Measurements from ENCODE around the gene AQP10.
"Not testable (repeated sequence)": the region's sequence is repeated elsewhere in the genome, so short reads cannot be mapped to it uniquely, and the experiment has no call there.

AQP10 gene, protein sequence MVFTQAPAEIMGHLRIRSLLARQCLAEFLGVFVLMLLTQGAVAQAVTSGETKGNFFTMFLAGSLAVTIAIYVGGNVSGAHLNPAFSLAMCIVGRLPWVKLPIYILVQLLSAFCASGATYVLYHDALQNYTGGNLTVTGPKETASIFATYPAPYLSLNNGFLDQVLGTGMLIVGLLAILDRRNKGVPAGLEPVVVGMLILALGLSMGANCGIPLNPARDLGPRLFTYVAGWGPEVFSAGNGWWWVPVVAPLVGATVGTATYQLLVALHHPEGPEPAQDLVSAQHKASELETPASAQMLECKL

DNA sequence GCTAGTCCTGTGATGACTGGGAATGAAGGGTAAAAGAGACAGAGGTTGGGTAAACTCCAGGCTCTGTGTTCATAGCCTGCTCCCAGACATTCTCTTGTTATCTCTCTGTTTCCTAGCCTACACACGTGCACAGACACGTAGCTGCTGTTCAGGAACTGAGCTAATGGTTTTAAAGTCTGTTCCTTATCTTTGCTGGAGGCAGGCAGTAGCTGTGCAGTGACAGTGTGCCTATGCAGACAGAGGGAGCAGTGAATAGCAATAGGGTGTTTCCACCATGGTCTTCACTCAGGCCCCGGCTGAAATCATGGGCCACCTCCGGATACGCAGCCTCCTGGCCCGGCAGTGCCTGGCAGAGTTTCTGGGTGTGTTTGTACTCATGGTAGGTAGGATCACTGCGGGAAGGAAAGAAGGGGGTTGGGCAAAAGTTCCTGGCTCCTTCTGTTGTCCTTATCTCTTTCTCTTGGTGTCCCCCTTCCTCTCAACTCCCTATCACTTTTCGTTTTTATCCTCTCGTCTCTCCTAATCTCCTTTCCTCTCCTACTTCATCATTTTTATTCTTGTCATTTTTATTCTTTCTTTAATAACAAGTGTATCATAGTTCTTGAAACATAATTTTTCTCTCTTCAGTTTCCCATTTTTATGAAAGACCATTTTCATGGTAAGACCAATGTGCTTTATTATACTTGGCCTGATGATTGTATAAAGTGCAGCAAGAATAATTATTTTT is at the start of gene AQP10:
Gene AQP10 (plus strand): TSS at position 212 of the 727 bp plus-strand sequence. CDS start 63 bp downstream, at position 275.
- no peak for DNase-seq (ENCODE audit: low read depth)
- TF ChIP-seq, protein P1, sequence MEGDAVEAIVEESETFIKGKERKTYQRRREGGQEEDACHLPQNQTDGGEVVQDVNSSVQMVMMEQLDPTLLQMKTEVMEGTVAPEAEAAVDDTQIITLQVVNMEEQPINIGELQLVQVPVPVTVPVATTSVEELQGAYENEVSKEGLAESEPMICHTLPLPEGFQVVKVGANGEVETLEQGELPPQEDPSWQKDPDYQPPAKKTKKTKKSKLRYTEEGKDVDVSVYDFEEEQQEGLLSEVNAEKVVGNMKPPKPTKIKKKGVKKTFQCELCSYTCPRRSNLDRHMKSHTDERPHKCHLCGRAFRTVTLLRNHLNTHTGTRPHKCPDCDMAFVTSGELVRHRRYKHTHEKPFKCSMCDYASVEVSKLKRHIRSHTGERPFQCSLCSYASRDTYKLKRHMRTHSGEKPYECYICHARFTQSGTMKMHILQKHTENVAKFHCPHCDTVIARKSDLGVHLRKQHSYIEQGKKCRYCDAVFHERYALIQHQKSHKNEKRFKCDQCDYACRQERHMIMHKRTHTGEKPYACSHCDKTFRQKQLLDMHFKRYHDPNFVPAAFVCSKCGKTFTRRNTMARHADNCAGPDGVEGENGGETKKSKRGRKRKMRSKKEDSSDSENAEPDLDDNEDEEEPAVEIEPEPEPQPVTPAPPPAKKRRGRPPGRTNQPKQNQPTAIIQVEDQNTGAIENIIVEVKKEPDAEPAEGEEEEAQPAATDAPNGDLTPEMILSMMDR (IDR thresholded peaks at IDR 0.05; ENCODE audit: control insufficient read depth, extremely low read depth, insufficient read depth), result no peak
- H3K4me3 ChIP-seq (ENCODE audit: low read depth, low read length), result no peak within 1 kb of the TSS

DNA sequence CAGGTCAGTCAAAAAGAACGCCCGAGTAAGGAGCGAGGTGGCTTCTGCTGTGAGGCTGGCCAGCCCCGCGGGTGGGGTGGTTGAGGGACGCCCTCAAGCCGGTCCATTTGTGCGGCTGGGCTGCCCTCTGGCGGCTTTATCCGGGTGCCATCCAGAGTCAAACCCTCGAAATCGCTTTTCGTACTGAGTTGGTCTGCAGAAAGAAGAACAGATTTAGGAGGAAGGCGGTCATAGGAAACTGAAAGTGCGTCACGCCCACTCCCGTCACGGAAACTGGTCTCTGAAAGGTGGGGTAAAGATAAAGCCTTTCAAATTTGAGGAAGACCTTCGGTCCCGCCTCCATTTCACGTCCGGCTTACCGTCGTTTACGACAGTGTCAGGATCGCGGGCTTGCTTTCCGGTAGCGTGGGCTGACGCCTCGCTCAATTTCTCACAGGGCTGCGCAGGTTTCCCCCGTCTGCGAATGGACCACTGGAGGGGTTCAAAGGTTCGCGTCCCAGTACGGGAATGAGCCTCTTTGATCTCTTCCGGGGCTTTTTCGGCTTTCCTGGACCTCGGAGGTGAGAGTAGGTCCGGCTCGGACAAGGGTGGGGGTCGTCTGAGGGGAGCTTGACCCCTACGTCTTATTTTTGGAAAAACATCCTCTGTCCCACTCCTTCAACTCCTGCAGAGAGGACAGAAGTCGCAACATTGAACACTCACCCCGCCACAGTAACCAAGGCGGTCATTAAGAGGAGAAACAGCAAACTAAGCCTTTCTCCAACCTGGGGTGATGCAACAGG is 48.5 kb upstream of the AQP10 start, which contains the start of gene HAX1:
Gene HAX1 (plus strand): TSS at position 413 of the 782 bp plus-strand sequence. CDS start 95 bp downstream, at position 508.
- peak within 1 kb of the TSS; percentile 93 for H3K4me3 ChIP-seq (ENCODE audit: low read depth, low read length)
- TF ChIP-seq, protein P1 (IDR thresholded peaks at IDR 0.05; ENCODE audit: control insufficient read depth, extremely low read depth, insufficient read depth), result peak; percentile 55
- peak; percentile 90 for DNase-seq (ENCODE audit: low read depth)

DNA sequence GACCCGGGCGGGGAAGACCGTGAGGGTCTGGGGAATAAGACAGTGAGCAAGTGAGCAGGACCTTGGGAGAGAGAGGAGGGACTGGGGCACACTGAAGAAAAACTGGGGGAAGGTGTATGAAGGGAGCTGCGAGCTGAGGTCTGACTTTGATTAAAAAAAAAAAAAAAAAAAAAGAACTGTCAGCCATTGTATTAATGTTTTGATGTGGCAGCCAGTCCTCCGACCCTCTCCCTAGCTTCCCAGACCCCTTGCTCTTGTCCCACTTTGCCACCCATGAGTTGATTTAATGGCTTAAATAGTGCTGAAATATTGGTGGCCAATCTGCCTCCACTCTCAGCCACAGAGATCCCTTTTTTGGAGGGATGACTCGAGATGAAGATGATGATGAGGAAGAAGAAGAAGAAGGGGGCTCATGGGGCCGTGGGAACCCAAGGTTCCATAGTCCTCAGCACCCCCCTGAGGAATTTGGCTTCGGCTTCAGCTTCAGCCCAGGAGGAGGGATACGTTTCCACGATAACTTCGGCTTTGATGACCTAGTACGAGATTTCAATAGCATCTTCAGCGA is 47.8 kb upstream of the AQP10 start:
- peak overlapping the region; percentile 93 for H3K4me3 ChIP-seq (ENCODE audit: low read depth, low read length)
- no peak for DNase-seq (ENCODE audit: low read depth)
- TF ChIP-seq, protein P1 (IDR thresholded peaks at IDR 0.05; ENCODE audit: control insufficient read depth, extremely low read depth, insufficient read depth), result no peak

DNA sequence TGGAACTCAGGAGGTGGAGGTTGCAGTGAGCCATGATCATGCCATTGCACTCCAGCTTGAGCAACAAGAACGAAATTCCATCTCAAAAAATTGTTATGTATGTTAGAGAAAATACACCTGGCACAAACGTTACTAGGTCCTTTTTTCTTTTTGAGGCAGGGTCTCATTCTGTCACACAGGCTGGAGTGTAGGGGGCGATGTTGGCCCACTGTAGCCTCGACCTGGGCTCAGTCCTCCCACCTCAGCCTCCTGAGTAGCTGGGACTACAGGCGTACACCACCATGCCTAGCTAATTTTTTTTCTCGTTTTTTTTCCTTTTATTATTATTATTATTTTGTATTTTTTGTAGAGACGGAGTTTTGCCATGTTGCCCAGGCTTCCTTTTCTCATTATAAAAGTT is 44.1 kb upstream of the AQP10 start:
- no peak overlapping the region for H3K4me3 ChIP-seq (ENCODE audit: low read depth, low read length)
- TF ChIP-seq, protein P1 (IDR thresholded peaks at IDR 0.05; ENCODE audit: control insufficient read depth, extremely low read depth, insufficient read depth), result peak; percentile 38
- no peak for DNase-seq (ENCODE audit: low read depth)

DNA sequence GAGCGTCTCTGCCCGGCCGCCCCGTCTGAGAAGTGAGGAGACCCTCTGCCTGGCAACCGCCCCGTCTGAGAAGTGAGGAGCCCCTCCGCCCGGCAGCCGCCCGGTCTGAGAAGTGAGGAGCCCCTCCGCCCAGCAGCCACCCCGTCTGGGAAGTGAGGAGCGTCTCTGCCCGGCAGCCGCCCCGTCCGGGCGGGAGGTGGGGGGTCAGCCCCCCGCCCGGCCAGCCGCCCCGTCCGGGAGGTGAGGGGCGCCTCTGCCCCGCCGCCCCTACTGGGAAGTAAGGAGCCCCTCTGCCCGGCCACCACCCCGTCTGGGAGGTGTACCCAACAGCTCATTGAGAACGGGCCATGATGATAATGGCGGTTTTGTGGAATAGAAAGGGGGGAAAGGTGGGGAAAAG is 33.3 kb upstream of the AQP10 start:
- DNase-seq (ENCODE audit: low read depth); H3K4me3 ChIP-seq (ENCODE audit: low read depth, low read length): not testable (repeated sequence)

DNA sequence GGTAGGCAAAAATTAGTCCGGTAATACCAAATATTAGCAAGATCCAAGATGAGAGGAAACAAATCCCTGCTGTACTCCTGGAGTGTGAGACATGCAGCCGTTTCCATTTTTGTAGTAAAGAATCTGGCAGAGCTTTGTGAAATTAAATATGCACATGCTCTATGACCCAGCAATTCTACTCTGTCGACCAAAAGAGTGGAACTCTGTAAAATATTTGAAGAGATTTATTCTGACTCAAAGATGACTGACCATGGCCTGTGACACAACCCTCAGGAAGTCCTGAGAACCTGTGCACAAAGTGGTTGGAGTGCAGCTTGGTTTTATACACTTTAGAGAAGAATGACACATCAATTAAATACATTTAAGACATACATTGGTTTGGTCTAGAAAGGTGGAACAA is 32.2 kb upstream of the AQP10 start:
- no peak for DNase-seq (ENCODE audit: low read depth)
- no peak overlapping the region for H3K4me3 ChIP-seq (ENCODE audit: low read depth, low read length)
- TF ChIP-seq, protein P1 (IDR thresholded peaks at IDR 0.05; ENCODE audit: control insufficient read depth, extremely low read depth, insufficient read depth), result no peak

All from LNCaP clone FGC (cell line).